Muscle layer of colon (tissue), 2 donors: Measurements from ENCODE around the gene TEKTIP1.
"Not testable (repeated sequence)": the region's sequence is repeated elsewhere in the genome, so short reads cannot be mapped to it uniquely, and the experiment has no call there.

ENCODE experiments used
- H3K27ac ChIP-seq: one replicate; pipeline ENCODE4 v1.7.0; 2013; ENCODE audit warnings: low read depth, mild to moderate bottlenecking, low read length, moderate library complexity
- H3K27me3 ChIP-seq, 2 donors: one replicate each; pipeline ENCODE4 v1.7.0; 2013; ENCODE audit warnings: low read length in 2 of 2, mild to moderate bottlenecking in 2 of 2; ENCODE audit not compliant: insufficient read depth in 2 of 2, control insufficient read depth in 1 of 2
- H3K36me3 ChIP-seq: one replicate; pipeline ENCODE4 v1.7.0; 2013; ENCODE audit warnings: mild to moderate bottlenecking, low read length; ENCODE audit not compliant: insufficient read depth
- H3K4me1 ChIP-seq: one replicate; pipeline ENCODE4 v1.7.0; 2013; ENCODE audit warnings: mild to moderate bottlenecking, low read length; ENCODE audit not compliant: insufficient read depth
- H3K4me3 ChIP-seq, 2 donors: one replicate each; pipeline ENCODE4 v1.7.0; 2013; ENCODE audit warnings: low read length in 2 of 2, low read depth in 1 of 2, mild to moderate bottlenecking in 1 of 2, moderate library complexity in 1 of 2
- H3K9ac ChIP-seq: one replicate; pipeline ENCODE4 v1.7.0; 2013; ENCODE audit warnings: low read length
- H3K9me3 ChIP-seq: one replicate; pipeline ENCODE4 v1.7.0; 2013; ENCODE audit warnings: mild to moderate bottlenecking, low read length
- donor health status: abdominal sarcoma.
- donor health status: Adenocarcinoma of cecum.

The TEKTIP1 gene

DNA sequence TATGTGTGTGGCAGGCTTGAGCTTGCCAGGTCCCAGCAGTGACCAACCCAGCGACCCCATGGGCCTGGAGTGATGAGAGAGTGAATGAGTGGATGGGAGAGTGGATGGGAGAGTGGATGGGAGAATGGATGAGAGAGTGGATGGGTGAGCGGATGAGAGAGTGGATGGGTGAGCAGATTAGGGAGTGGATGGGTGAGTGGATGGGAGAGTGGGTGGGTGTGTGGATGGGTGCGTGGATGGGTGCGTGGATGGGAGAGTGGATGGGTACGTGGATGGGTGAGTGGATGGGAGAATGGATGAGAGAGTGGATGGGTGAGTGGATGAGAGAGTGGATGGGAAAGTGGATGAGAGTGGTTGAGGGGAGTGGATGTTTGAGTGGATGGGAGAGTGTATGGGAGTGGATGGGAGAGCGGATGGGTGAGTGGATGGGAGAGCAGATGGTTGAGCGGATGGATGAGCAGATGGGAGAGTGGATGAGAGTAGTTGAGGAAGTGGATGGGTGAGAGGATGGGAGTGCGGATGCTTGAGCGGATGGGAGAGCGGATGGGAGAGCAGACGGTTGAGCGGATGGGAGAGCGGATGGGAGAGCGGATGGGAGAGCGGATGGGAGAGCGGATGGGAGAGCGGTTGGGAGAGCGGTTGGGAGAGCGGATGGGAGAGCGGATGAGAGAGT is 10.3 kb upstream of the TEKTIP1 start:
- no peaks in the 10 kb centered on the region for H3K27me3 ChIP-seq
- H3K4me3 ChIP-seq: no peak overlapping the region
- peaks cover 60% of the 10 kb centered on the region for H3K36me3 ChIP-seq
- no peaks in the 10 kb centered on the region for H3K9me3 ChIP-seq
- H3K9ac ChIP-seq: no peak overlapping the region
- H3K4me1 ChIP-seq: no peaks in the 10 kb centered on the region
- no peak overlapping the region for H3K27ac ChIP-seq

DNA sequence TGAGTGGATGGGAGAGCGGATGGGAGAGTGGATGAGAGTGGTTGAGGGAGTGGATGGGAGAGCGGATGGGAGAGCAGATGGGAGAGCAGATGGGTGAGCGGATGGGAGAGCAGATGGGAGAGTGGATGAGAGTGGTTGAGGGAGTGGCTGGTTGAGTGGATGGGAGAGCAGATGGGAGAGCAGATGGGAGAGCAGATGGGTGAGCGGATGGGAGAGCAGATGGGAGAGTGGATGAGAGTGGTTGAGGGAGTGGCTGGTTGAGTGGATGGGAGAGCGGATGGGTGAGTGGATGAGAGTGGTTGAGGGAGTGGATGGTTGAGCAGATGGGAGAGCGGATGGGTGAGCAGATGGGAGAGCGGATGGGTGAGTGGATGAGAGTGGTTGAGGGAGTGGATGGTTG is 9.7 kb upstream of the TEKTIP1 start:
- not testable (repeated sequence) for H3K9ac ChIP-seq, H3K27me3 ChIP-seq, H3K4me1 ChIP-seq, H3K9me3 ChIP-seq, H3K27ac ChIP-seq, H3K4me3 ChIP-seq
- H3K36me3 ChIP-seq: peaks cover 55% of the 10 kb centered on the region

DNA sequence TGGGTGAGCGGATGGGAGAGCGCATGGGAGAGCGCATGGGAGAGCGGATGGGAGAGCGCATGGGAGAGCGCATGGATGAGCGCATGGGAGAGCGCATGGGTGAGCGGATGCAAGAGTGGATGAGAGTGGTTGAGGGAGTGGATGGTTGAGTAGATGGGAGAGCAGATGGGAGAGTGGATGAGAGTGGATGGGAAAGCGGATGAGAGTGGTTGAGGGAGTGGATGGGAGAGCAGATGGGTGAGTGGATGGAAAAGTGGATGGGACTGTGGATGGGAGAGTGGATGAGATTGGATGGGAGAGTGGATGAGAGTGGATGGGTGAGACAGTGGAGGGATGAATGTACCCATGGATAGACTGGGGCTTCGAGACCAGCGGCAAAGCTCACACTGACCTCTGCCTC is 8.6 kb upstream of the TEKTIP1 start:
- Histone ChIP-seq H3K9me3 (no peaks in the 10 kb centered on the region), H3K9ac (no peak overlapping the region), H3K27me3 (no peaks in the 10 kb centered on the region), H3K36me3 (peaks cover 52% of the 10 kb centered on the region), H3K4me3 (no peak overlapping the region), H3K27ac (no peak overlapping the region), H3K4me1 (no peaks in the 10 kb centered on the region)

DNA sequence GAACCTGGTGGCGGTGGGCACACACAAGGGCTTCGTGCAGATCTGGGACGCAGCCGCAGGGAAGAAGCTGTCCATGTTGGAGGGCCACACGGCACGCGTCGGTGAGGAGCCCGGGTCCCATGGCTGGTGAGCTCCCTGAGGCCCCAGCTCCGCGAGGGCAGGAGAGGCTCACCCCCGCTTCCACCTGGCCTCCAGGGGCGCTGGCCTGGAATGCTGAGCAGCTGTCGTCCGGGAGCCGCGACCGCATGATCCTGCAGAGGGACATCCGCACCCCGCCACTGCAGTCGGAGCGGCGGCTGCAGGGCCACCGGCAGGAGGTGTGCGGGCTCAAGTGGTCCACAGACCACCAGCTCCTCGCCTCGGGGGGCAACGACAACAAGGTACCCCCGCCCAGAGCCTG is 7.3 kb upstream of the TEKTIP1 start:
- H3K4me3 ChIP-seq: no peak overlapping the region
- H3K36me3 ChIP-seq: peaks cover 51% of the 10 kb centered on the region
- no peaks in the 10 kb centered on the region for H3K4me1 ChIP-seq
- no peak overlapping the region for H3K9ac ChIP-seq
- H3K9me3 ChIP-seq: no peaks in the 10 kb centered on the region
- H3K27ac ChIP-seq: no peak overlapping the region
- H3K27me3 ChIP-seq: no peaks in the 10 kb centered on the region

DNA sequence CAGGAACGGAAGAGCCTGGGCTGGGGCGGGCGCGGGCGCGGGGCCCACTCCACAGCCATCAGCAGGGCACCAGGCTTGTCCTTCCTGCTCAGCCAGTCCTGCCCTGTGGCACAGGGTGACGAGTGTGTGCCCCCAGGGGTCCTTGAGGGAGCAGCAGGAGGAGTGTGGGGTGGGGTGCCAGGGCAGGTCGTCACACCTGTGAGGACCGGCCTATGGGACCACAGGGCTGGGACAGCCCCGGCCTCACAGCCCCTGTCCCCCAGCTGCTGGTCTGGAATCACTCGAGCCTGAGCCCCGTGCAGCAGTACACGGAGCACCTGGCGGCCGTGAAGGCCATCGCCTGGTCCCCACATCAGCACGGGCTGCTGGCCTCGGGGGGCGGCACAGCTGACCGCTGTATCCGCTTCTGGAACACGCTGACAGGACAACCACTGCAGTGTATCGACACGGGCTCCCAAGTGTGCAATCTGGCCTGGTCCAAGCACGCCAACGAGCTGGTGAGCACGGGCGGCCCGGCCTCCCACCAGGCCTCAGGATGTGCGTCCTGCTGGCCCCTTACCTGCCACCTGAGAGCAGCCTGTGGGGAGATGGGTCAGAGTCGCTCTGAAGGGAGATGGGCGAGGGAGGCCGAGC is 6.7 kb upstream of the TEKTIP1 start:
- Histone ChIP-seq H3K27me3 (no peaks in the 10 kb centered on the region), H3K4me1 (no peaks in the 10 kb centered on the region), H3K27ac (no peak overlapping the region), H3K4me3 (no peak overlapping the region), H3K9me3 (no peaks in the 10 kb centered on the region), H3K9ac (no peak overlapping the region), H3K36me3 (peaks cover 46% of the 10 kb centered on the region)

DNA sequence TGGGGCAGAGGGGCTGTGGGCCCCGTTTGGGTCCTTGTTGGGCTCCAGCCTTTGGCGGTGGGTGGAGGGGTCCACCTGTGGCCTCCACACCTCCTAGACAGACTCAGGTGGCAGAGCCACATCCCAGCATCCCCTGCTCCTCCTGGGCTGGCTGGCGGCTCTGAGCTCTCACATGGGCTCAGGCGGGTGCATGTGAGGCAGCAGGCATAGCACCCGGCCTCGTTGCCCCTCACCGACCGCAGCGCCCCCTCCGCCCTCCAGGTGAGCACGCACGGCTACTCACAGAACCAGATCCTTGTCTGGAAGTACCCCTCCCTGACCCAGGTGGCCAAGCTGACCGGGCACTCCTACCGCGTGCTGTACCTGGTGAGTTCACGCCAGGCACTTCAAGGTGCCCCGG is 5.9 kb upstream of the TEKTIP1 start:
- H3K4me3 ChIP-seq: no peak overlapping the region
- H3K27ac ChIP-seq: no peak overlapping the region
- H3K9ac ChIP-seq: no peak overlapping the region
- no peaks in the 10 kb centered on the region for H3K9me3 ChIP-seq
- H3K27me3 ChIP-seq: no peaks in the 10 kb centered on the region
- peaks cover 40% of the 10 kb centered on the region for H3K36me3 ChIP-seq
- no peaks in the 10 kb centered on the region for H3K4me1 ChIP-seq

DNA sequence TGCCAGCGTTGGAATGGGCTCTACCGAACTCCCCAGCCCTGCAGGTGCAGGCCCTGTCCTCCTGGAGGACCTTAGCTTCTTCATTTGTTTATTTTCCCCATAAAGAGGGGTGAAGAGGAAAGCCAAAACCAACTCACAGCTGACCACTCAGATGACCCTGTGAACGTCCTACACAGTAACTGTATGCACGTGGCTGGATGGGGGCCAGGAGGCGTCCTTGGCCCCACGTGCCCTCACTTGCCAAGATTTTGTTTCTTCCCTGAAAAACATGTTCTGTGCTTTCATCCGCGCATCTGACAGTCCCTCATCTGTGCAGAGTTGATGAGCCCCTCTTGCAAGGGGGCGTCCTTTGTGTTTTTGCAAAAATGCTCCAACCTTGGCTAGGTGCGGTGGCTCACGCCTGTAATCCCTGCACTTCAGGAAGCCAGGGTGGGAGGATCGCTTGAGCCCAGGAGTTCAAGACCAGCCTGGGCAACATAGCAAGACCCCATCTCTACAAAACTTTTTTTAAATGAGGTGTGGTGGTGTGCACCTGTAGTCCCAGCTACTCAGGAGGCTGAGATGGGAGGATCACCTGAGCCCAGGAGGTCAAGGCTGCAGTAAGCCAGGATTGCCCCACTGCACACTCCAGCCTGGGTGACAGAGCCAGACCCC is 5.3 kb upstream of the TEKTIP1 start:
- H3K27ac ChIP-seq: no peak overlapping the region
- no peaks in the 10 kb centered on the region for H3K9me3 ChIP-seq
- H3K4me1 ChIP-seq: no peaks in the 10 kb centered on the region
- H3K36me3 ChIP-seq: peaks cover 34% of the 10 kb centered on the region
- no peaks in the 10 kb centered on the region for H3K27me3 ChIP-seq
- no peak overlapping the region for H3K4me3 ChIP-seq
- no peak overlapping the region for H3K9ac ChIP-seq

DNA sequence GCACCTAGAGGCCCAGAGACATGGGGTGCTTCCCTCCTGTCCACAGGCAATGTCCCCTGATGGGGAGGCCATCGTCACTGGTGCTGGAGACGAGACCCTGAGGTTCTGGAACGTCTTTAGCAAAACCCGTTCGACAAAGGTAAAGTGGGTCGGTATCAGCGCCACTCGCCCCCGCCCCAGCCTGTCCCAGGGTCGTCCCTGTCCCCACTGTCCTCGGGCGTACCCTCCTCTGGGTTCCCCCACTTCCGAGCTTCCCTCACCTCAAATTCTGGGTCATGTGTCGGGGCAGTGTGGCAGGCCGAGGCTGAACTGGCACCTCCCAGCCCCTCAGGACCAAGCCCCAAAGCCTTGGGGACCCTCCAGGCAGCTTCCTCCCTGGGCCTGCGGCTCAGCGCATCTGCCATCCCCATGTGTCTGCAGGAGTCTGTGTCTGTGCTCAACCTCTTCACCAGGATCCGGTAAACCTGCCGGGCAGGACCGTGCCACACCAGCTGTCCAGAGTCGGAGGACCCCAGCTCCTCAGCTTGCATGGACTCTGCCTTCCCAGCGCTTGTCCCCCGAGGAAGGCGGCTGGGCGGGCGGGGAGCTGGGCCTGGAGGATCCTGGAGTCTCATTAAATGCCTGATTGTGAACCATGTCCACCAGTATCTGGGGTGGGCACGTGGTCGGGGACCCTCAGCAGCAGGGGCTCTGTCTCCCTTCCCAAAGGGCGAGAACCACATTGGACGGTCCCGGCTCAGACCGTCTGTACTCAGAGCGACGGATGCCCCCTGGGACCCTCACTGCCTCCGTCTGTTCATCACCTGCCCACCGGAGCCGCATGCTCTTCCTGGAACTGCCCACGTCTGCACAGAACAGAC is 4.4 kb upstream of the TEKTIP1 start:
- Histone ChIP-seq H3K36me3 (peaks cover 34% of the 10 kb centered on the region), H3K4me1 (no peaks in the 10 kb centered on the region), H3K9me3 (no peaks in the 10 kb centered on the region), H3K9ac (no peak overlapping the region), H3K4me3 (no peak overlapping the region), H3K27ac (no peak overlapping the region), H3K27me3 (no peaks in the 10 kb centered on the region)

DNA sequence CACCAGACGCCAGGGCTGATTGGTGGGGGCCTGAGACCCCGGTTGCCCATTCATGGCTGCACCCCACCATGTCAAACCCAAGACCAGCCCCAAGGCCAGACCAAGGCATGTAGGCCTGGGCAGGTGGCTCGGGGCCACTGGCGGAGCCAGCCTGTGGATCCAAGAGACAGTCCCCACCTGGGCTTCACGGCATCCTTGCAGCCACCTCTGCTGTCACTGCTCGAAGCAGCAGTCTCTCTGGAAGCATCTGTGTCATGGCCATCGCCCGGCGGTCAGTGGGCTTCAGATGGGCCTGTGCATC is 3.8 kb upstream of the TEKTIP1 start:
- peaks cover 34% of the 10 kb centered on the region for H3K36me3 ChIP-seq
- H3K9ac ChIP-seq: no peak overlapping the region
- H3K27ac ChIP-seq: no peak overlapping the region
- H3K9me3 ChIP-seq: no peaks in the 10 kb centered on the region
- no peaks in the 10 kb centered on the region for H3K27me3 ChIP-seq
- no peaks in the 10 kb centered on the region for H3K4me1 ChIP-seq
- no peak overlapping the region for H3K4me3 ChIP-seq

DNA sequence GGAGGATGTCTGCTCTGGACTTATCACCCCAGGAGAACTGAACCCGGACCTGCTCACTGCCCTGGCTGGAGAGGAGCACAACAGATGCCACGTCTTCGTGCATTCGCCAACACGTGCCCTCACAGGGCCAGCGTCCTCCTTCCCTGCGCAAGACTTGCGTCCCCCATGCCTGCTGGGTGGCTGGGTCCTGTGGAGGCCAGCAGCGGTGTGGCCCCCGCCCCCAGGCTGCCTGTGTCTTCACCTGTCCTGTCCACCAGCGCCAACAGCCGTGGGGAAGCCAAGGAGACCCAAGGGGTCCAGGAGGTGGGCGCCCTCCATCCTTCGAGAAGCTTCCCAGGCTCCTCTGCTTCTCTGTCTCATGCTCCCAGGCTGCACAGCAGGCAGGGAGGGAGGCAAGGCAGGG is 3.4 kb upstream of the TEKTIP1 start:
- Histone ChIP-seq H3K4me1 (no peaks in the 10 kb centered on the region), H3K36me3 (peaks cover 33% of the 10 kb centered on the region), H3K27me3 (no peaks in the 10 kb centered on the region), H3K9ac (no peak overlapping the region), H3K9me3 (no peaks in the 10 kb centered on the region), H3K27ac (no peak overlapping the region), H3K4me3 (no peak overlapping the region)

DNA sequence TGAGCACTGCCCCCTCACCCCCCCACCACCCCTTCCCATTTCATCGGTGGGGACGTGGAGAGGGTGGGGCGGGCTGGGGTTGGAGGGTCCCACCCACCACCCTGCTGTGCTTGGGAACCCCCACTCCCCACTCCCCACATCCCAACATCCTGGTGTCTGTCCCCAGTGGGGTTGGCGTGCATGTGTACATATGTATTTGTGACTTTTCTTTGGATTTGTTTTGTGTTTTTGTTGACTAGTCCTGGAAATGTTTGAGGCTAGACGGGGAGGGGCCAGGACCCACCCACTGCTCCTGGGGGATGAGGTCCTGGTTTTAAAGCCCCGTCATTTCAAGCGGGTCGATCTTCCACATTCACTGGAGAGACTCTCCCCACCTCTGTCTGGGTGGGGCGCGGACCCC is 3.0 kb upstream of the TEKTIP1 start:
- no peaks in the 10 kb centered on the region for H3K9me3 ChIP-seq
- no peak overlapping the region for H3K9ac ChIP-seq
- no peak overlapping the region for H3K27ac ChIP-seq
- H3K4me3 ChIP-seq: no peak overlapping the region
- H3K36me3 ChIP-seq: peaks cover 29% of the 10 kb centered on the region
- no peaks in the 10 kb centered on the region for H3K27me3 ChIP-seq
- H3K4me1 ChIP-seq: no peaks in the 10 kb centered on the region
